GM18867 (cell line): ENCODE results near the gene SSBP3.
A peak's percentile ranks its signal among the peaks of the same experiment; 100 is the strongest.

Experiments
- ATAC-seq: cut with Tn5 transposase; IDR thresholded peaks from one replicate; pipeline ENCODE4 v1.9.1; 2021; ENCODE audit warnings: mild to moderate bottlenecking, moderate library complexity; ENCODE audit not compliant: unreplicated experiment

SSBP3 gene

DNA sequence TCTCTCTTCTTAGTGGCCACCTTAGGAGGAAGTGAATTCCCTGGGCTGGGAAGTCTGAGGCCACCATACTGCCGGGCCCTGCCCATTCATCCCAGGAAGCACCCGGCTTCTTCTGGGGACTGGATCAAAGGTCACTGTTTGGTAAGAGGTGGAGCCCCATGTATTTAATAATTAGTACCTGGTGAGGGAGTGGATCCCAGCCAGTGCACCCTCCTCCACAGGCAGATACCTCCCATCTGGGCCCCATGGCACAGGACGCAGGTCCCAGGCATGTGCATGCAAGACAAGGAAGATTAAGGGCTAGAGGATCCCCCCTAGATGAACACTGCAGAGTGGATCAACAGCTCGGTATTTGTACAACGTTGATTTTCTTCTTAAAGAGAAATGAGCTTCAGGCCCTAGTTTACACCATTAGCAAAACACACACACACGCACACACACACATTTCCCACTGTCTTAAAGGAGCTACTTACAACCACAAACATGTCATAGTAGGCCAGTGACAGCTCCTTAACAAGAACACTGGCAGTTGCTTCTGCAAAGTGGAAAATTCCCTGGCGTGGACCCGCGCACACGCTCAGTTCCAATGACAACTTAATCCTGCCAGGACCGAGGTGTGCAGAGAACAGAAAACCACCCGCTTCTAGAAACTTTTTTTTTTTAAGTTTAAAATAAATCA, 115.5 kb downstream of the SSBP3 start:
- no peak for ATAC-seq

DNA sequence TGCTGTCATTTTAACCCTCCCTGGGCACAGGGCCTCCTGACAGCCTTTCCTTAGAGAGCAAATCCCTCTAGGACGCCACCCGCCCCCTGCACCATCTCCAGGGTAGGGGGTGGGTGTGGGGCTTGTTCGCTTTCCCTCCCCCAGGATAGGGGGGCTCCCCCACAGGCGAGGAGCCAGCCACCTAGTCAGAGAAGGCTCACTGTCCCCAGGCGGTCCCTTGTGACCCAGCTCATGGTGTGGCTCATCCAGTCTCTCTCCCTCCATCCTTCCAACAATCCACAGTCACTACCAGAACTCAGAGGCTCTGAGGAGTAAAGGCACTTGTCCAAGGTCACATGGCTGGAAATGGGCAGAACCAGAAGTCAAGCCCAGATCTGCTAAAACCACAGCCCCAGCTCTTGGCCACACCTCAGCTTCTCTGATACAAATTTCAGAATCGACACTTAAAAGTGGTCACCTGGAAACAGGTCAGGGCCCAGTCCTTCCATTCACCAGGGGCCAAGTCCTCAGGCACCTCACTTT, 116.4 kb downstream of the SSBP3 start:
- no peak for ATAC-seq

DNA sequence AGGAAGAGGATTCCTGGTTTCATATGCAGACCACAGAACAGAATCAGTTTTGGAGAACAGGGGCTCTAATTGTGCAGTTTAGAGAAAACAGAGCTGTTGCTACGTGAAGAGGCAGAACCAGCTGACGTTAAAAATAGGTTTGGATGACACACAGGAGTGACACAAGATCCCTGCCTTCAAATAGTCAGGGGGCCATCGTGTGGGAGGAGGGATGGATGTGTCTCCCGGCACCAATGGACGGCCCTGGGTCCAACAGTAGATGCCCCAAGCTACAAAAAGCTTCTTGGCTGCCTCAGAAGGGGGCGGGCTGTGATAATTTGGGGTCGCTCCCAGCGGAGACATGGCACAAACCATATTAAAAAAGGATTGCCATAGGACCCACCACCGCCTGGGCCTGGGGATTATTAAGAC, 118.4 kb downstream of the SSBP3 start:
- ATAC-seq: no peak

DNA sequence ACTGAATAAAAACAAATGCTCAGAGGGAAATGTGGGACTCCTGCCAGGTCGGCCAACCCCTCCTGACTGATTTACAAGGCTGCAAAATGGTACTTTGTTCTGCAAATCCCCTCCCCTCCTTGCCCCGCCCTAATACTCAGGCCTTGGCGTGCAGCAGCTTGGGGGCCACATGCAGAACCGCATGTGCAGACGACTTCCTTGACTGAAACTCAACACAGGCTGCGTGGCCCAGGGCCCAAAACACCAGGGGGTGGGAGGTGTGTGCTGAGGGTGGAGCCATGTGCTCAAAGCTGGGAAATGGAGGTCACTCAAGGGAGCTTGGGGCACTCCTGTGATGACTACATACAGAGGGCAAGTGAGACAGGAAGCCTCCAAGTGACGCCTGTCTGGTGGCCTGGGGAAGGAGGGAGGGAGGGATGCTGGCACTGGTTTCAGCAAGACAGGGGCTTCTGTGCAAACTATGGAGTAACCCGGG, 119.0 kb downstream of the SSBP3 start:
- no peak for ATAC-seq

DNA sequence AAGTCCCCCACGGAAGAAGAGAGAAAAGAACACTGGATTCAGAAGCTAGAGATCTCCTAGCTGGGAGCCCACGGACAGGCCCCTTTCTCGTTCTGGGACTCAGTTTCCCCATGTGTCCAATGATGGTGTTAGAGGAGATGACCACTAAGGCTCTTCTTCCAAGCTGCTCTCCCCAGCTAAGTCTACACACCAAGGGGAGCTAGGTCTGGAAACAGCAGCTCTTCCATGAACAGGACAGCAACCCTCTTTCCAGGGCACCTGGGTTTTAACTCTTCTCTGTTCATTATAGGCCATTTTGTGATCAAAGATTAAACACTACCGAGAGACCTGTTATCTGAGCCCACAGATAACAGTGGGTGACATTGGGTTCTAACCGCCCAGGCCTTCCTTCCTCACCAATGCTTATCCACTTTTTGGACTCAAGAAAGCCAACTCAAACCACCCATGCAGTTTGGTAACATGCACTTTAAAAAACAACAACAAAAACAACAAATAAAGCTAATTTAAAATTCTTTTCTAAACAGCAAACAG, 120.3 kb downstream of the SSBP3 start:
- no peak for ATAC-seq

DNA sequence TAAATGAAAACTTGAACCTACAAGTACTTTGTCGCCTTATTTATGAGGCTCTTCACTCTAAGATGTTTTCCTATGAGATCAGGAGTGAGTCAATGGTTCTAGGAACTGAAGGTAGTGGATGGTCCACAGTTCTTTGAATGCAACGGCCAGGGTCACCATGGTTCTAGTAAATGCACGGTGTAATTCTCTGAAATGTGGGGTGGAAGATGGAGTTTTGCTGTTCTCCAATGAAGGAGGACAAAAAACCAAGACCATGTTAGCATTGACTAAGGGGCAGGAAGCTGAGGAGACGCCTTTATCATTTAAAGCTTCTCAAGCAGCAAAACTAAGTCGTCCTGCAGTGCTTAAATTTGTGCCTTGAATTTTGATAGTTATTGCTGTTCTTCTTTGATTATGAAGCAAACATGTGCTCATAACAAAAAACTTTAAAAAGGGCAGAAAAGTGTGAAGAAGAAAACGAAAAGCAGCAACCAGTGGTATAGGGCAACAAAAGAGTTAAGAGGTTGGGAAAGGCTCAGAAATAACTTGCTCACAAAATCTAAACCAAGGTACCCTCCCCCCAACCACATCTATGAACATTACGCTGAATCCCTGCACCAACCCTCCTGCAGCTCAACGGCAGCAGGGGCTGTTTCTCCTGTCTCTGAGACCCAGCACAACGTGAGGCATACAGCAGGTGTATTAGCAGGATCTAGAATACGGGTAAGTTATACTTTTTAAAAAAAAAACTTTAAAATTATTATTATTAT, 121.2 kb downstream of the SSBP3 start:
- no peak for ATAC-seq

DNA sequence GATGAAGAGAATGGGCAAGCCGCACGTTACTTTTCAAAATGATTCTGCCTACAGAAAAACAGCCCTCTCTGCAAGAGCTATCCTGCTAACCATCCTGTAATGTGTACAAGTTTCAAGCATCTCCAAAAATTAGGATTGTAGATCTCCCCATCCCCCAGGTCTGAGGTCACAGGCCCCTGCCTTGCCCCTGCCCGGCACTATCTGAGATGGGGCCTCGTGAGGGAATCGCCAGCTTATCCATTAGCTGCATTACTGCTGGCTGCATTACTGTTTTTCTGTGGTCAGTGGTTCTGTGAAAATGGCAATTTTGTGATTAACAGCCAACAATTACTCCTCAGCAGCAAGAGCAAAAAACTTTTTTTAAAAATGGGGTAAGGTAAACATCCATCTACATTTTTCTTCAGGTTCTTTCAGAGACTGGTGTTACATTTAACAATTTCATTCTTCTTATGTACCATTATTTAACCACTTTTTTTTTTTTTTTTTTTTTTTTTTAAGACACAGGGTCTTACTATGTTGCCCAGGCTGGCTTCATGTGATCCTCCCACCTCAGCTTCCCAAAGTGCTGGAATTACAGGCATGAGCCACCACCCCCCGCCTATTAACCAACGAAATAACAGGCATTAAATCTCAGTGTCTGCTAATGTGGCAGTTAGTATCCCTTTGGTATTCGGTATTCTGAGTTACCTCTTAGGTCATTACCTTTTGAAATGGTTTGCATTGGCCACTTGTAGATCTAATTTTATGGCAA, 122.4 kb downstream of the SSBP3 start:
- ATAC-seq: no peak

DNA sequence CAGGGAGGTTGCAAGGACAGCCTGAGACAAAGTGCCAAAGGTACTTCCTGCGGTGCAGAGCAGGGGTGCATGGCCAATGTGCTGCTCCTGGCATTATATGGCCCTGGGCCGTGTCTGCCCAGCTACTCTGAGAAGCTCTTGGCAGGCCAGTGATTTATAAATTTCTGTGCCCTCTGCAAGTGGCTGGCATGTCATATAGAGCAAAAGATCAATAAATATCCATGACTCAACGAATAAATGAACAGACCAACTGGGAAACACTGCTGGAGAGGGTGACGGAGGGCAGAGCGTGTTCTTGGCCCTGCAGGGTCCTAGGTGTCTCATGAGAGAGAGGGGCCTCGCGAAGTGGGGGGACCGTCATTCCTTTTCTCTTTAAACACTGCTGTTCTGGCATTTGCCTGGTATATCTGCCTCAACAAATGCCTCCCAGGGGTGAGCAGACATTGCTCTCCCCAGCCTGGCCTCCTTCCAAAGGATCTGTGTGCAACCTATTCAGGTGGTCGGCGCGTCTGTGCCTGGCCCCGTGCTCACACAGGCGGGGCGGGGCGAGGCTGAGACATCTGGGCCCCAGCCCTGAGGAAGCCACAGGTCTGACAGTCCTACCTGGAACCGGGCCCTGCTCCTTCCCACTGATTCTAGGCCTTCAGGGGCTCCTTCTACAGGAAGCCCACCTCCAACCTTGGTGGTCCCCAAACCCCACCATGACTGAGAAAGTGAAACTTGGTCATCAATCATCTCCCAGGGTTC, 123.9 kb downstream of the SSBP3 start:
- no peak for ATAC-seq

DNA sequence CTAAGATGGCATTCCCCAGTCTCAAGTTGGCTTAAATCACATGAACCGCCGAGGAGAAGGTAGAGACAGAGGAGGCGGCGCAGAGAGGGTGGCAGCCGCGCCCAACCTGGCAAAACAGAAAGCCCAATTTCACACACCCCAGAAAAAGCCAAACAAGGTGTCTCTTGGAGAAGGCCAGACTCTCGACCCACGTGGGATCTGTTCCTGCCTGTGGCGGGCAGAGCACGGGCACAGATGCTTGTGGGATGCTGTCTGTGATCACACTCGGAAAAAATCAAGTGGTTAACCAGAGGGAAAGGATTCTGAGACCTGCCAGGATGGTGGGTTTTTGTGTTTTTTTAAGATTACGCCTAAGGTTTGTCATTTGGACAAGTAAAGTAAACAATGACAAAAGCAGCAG, 125.5 kb downstream of the SSBP3 start:
- no peak for ATAC-seq

DNA sequence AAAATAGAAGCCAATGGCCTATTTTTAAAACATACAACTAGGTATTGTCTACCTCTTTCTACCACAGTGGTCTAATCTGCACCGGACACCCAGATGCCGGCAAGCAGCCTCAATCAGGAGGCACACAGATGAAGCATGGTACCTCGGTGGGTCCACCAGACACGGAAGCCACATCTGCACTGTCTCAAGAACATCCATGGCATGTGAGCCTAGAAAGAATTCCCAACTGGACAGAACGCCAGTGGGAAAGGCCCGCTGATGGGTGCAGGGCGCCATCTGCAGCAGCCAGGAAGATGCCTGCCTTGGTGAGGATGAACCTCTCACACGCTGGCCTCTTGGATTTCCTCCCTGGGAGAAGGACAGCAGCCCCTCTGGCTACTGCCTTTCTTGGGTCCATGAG, 126.7 kb downstream of the SSBP3 start:
- no peak for ATAC-seq

DNA sequence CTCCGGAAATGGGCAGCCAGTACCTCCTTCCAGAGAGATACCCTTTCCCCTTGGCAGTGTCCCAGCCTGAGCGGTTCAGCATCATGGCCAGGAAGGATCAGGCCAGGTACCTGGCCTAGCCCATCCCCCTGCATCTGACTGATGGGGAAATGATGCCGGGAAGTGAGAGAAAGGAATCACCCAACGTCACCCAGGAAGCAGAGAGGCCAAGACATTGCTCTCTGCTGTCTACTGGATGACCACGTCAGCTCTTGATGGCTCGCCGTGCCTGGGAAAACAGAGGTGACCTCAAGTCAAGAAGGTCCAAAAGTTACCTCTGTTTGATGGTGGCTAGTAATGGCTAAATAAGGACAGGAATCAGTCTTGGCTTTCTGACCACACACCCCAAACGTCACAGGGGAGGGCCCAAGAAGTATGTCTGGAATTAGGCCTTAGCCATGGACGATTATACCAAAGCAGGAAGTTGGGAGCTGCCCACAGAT, 127.2 kb downstream of the SSBP3 start:
- no peak for ATAC-seq

DNA sequence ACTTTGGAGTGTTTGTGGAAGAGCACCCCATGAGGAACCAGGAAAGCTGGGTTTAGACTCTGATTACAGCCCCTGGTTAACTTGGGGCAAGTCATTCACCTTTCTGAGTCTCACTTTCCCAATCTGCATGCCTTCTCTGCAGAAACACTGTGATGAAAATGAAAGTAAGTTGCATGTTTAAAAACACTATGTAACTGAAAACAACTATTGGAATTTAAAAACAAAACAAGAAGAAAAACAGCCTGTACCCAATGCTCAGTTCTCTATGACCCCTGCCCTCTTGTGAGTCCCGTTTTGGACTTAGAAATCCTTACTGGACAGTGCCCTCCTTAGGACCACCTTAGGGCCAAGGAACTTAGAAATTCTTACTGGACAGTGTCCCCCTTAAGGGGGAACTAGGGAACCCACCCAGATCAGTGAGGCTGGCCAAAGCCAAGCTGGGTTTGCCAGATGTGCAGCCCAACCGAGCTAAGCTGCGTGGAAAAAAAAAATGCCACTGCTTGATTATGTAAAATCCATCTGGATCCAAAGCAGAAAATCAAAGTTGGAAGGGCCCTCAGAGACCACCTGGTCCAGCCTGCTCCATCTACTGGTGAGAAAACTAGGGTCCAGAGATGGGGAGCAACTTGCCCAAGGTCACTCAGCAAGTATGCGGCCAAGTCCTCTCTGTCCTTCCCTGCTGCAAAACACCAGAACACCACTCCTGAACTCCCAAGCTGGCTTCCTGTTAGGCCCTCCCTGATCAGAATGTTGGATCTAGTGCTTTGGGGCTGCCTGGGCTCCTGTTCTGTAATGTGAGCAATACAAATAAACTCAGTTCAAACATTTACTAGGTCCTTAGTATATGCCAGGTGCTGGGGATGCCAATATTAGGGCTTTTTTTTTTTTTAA, 128.5 kb downstream of the SSBP3 start:
- peak; percentile 40 for ATAC-seq

DNA sequence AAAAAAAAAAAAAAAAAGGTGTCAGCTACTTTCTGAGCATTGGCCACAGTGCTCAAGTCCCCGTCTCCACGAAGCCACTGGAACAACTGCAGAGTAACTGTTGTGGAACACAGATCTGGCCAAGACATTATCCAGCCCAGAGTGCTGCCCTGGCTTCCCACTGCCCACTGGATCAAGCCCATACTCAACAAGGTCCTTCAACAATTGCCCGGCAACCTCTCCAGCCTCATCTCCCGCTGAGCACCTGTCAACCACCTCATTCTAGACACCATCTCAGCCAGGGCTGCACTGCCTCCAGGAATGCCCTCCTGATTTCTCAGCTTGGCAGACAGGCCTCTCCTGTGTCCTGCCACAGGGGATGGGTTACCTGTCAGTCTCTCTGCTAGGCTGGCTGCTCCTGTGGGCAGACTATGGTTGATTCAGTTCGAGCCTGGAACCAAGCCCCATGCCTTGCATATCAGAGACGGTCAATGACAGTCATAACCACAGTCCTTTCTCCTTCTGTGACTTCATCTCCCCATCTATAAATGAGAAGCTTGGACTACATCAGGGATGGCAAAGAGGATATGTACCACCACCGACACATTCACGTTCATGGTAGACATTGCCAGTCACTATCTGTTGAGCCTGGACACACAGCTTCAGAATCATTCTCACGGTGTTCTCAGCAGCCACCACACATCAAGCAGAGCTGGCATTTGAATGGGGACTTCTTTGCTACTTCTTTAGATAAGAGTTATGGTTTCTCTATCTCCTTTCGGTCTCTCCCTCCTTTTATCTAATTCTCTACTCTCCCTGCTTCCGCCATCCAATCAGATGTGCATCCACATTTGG, 129.4 kb downstream of the SSBP3 start:
- ATAC-seq: no peak

DNA sequence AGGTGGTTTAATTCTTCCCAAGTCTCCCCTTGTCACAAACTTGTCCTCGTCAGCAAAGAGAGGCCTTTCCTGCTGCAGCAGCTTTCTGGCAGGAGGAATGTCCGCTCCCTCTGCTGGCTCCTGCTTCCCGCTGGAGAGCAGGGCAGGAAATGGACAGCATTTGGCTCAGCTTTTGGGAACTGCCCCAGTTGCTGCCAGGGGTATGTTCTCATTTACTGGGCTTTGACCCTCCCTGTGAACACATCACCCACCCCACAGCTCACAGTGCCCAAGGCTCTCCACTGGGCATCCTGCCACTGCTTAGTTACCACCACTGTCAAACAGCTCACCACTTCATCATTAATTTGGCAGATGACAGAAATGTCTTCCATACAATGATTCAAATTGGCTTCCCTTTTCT, 130.8 kb downstream of the SSBP3 start:
- no peak for ATAC-seq

DNA sequence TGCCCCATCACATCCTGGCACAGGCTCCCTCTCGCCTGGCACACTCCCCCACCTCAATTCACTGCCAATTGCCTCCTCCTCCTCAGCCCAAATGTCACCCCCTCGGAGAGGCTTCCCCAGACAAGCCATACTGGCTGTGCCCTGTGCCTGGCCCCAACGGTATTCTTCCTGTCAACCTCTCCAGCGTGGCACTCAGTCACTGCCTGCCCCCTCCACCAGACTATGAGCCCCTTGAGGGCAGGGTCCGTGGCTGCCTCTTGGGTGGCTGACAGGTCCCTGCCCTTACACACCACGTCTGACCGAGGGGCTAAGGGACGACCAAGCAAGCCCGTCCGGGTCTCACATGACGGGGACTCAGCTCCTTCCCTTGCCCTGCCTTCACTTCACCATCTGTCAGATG, 131.3 kb downstream of the SSBP3 start:
- no peak for ATAC-seq

DNA sequence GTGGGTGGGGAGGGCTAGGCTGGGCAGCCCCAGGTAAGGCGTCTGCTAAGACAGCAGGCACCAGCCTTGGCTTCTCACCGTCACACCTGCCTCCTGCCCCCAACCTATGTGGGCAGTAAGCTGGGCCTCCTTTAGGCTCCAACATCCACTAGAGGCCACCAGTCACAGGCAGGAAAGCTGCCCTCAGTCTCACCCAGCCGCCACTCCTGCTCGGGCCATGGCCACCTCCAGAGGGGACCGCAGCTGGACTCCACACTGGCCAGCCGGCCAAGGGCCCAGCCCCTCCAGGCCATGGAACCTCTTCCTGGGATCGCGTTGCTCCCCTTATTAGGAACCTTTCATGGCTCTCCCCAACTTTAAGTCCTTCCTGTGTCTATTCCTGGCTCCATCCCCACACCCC, 131.7 kb downstream of the SSBP3 start:
- no peak for ATAC-seq

DNA sequence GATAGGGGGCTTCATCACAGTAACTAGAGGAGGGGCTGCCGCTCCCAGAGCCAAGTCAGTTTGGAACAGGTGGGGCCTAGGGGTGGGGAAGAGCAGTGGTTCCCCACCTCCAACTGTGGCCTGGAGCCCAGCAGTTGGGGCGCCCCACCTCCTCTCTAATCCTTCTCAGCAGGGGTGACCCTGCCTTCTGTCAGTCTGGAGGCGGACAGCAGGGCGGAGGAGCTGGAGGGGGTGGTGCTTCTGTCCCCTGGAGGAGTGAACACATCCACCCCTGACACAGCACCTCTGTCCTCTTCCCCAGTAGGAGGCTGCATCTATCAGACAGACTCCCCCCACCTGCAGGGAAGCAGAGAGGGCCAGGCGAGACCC, 132.4 kb downstream of the SSBP3 start:
- no peak for ATAC-seq

DNA sequence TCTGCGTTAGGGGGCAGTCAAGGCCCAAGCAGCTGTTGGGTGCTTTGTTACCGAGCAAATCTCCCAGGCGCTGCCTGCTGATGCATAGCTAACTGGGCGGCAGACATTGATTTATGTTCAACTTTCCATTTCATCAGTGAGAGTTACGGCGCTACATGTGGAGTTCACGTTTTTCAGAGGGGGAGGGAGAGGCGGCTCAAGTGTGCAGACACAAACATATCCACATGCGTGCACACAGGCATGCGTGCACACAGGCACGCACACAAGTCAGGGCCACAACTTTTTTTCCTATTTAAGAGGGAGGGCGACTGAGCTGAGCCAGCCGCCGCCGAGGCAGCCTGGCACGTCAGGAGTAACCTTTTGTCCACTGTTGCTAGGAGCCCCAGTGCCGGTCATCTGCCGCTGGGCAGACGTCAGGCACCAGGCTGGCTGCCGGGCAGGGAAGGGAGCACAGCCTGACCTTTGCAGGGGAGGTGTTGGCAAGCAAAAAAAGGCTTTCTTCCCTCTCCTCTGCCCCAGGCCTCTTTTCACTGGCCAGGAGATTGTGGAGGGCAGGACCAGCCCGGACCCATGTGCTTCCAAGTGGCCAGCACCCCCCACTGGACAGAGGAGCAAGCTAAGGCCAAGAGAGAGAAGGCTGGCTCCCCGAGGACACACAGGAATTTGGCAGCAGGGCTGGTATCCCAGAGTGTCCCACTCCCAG, 133.0 kb downstream of the SSBP3 start:
- ATAC-seq: peak; percentile 89
